Hepatocyte (in vitro differentiated cells): Measurements from ENCODE around the gene TMEM201. TPM values are rescaled to one million over a fixed set of nuclear protein-coding genes. Genes with fewer than 3 reads are reported as not detected.

Experiments
- DNase-seq: peaks from one replicate; pipeline ENCODE4 v3.0.0-alpha.2; 2016; ENCODE audit warnings: low spot score
- H2AFZ ChIP-seq: fragments of 200-600 bp; sonication (generic); 2 replicates; pipeline ENCODE4 v1.6.0; 2016; ENCODE audit warnings: antibody characterized with exemption, mild to moderate bottlenecking
- H3K27ac ChIP-seq: fragments of 200-600 bp; sonication (generic); 2 replicates; pipeline ENCODE4 v1.5.1; 2016; ENCODE audit warnings: mild to moderate bottlenecking
- H3K27me3 ChIP-seq: fragments of 200-600 bp; sonication (generic); 2 replicates; pipeline ENCODE4 v1.6.1; 2016
- H3K36me3 ChIP-seq: fragments of 200-600 bp; sonication (generic); replicated peaks from 2 replicates; pipeline ENCODE4 v1.5.1; 2016; ENCODE audit warnings: low read depth; ENCODE audit not compliant: insufficient read depth
- H3K4me1 ChIP-seq: fragments of 200-600 bp; sonication (generic); 2 replicates; pipeline ENCODE4 v1.5.1; 2016; ENCODE audit warnings: mild to moderate bottlenecking, moderate library complexity; ENCODE audit not compliant: insufficient read depth
- H3K4me2 ChIP-seq: fragments of 200-600 bp; sonication (generic); 2 replicates; pipeline ENCODE4 v1.6.0; 2016
- H3K4me3 ChIP-seq: fragments of 200-600 bp; sonication (generic); 2 replicates; pipeline ENCODE4 v1.5.1; 2016; ENCODE audit warnings: mild to moderate bottlenecking
- H3K79me2 ChIP-seq: fragments of 200-600 bp; sonication (generic); 2 replicates; pipeline ENCODE4 v1.6.0; 2017; ENCODE audit warnings: mild to moderate bottlenecking
- H3K9me2 ChIP-seq: fragments of 200-600 bp; sonication (generic); replicated peaks from 2 replicates; pipeline ENCODE4 v1.6.0; 2017; ENCODE audit warnings: mild to moderate bottlenecking; ENCODE audit not compliant: insufficient read depth
- H3K9me3 ChIP-seq: fragments of 200-600 bp; sonication (generic); 2 replicates; pipeline ENCODE4 v1.5.1; 2016; ENCODE audit warnings: low read depth, mild to moderate bottlenecking
- H4K20me1 ChIP-seq: fragments of 200-600 bp; sonication (generic); 2 replicates; pipeline ENCODE4 v1.6.0; 2016; ENCODE audit warnings: mild to moderate bottlenecking; ENCODE audit not compliant: insufficient read depth, poor library complexity, severe bottlenecking
- CTCF ChIP-seq: fragments of 200-600 bp; sonication (generic); IDR thresholded peaks from 2 replicates; pipeline ENCODE4 v1.5.1; 2016; ENCODE audit warnings: antibody characterized with exemption, mild to moderate bottlenecking; ENCODE audit not compliant: poor library complexity
- EZH2 ChIP-seq: fragments of 200-600 bp; sonication (generic); IDR thresholded peaks from 2 replicates; pipeline ENCODE4 v1.6.1; 2016; ENCODE audit warnings: antibody characterized with exemption, mild to moderate bottlenecking, borderline replicate concordance
- EZH2phosphoT487 ChIP-seq: fragments of 200-600 bp; sonication (generic); IDR thresholded peaks from one replicate; pipeline ENCODE4 v1.6.1; 2018; ENCODE audit warnings: antibody characterized with exemption, mild to moderate bottlenecking, low read depth, moderate library complexity; ENCODE audit not compliant: unreplicated experiment, severe bottlenecking
- WGBS: methylation state at CpG from one replicate; pipeline ENCODE4 v1.1.6; 2016; ENCODE audit warnings: low lambda C conversion rate; ENCODE audit errors: missing lambda C conversion rate; 5-methylcytosine and 5-hydroxymethylcytosine counted together
- polyA plus RNA-seq: library from polyadenylated mRNA; unstranded; fragments of >200 nt; fragmentation: Nextera tagmentation; extraction: Ambion mirVana; gene quantifications from 2 replicates; pipeline ENCODE4 v1.2.1, GENCODE V29; 2016
- total RNA-seq: library from RNA; depleted of rRNA; stranded (reverse); fragments of >200 nt; gene quantifications from 2 replicates; pipeline ENCODE4 v1.2.3, GENCODE V29; 2014

TMEM201 gene
- total and polyA plus RNA-seq, 2 experiments from 2014 or later, result 3.7 to 11.2 TPM

GRCh38 chr1:9630331-9631111 is 41.8 kb downstream of the TMEM201 start:
- no peaks in the 10 kb centered on the region for H4K20me1 ChIP-seq
- no peak overlapping the region for H2AFZ ChIP-seq
- H3K9me2 ChIP-seq, result no peaks in the 10 kb centered on the region
- H3K27me3 ChIP-seq, result no peaks in the 10 kb centered on the region
- 75% methylated on average over 8 of the region's 8 CpGs for WGBS
- H3K36me3 ChIP-seq, result no peaks in the 10 kb centered on the region
- no peak overlapping the region for H3K27ac ChIP-seq
- TF ChIP-seq EZH2 (no peak), CTCF (no peak), EZH2phosphoT487 (no peak)
- H3K4me1 ChIP-seq, result no peaks in the 10 kb centered on the region
- H3K4me2 ChIP-seq, result no peak overlapping the region
- no peak overlapping the region for H3K4me3 ChIP-seq
- no peak for DNase-seq
- H3K9me3 ChIP-seq, result no peaks in the 10 kb centered on the region
- no peaks in the 10 kb centered on the region for H3K79me2 ChIP-seq

DNA sequence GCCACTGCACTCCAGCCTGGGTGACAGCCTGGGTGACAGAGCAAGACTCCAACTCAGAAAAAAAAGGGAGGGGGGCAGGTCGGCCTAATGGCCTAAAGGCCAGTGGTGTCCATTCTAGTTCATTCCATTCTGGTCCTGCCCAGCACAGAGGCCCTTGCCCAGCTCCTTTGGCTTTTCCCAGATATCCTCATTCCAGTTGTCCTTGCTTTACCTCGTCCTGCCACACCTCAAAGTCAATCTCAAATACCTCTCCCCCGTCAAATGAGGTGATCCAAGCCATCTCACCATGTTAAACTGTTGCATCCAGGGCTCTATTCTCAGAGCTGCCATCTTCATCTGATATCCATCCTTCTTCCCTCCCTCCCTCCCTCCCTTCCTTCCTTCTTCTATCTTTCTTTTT is 42.9 kb downstream of the TMEM201 start:
- Histone ChIP-seq H3K4me3 (no peak overlapping the region), H3K79me2 (no peaks in the 10 kb centered on the region), H4K20me1 (no peaks in the 10 kb centered on the region), H3K36me3 (no peaks in the 10 kb centered on the region), H3K4me2 (no peak overlapping the region), H3K9me2 (no peaks in the 10 kb centered on the region), H3K4me1 (no peaks in the 10 kb centered on the region), H3K27ac (no peak overlapping the region), H3K9me3 (no peaks in the 10 kb centered on the region), H2AFZ (no peak overlapping the region), H3K27me3 (no peaks in the 10 kb centered on the region)
- no peak for TF ChIP-seq EZH2
- TF ChIP-seq EZH2phosphoT487, result no peak
- TF ChIP-seq CTCF, result no peak
- DNase-seq, result no peak
- WGBS, result 78% methylated on average over 3 of the region's 3 CpGs

DNA sequence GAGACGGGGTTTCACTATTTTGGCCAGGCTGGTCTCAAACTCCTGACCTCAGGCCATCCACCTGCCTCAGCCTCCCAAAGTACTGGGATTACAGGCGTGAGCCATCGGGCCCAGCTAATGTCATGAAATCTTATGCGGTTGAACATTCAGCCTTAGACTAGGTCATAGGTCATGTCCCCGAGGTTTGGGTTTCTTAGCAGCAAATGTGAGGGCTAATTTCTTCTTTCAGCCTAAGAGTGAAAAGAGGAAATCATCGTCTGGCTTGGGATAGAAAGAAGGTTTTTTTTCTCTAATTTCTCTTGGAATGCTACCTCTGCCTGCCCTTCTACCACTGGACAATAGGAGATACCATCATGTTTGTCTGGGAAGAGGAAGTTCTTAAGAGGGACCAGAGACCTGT is 44.8 kb downstream of the TMEM201 start:
- Histone ChIP-seq H3K4me2 (no peak overlapping the region), H3K4me1 (no peaks in the 10 kb centered on the region), H3K79me2 (no peaks in the 10 kb centered on the region), H2AFZ (no peak overlapping the region), H3K4me3 (no peak overlapping the region), H3K27me3 (no peaks in the 10 kb centered on the region), H4K20me1 (no peaks in the 10 kb centered on the region), H3K9me2 (no peaks in the 10 kb centered on the region), H3K27ac (no peak overlapping the region), H3K36me3 (no peaks in the 10 kb centered on the region), H3K9me3 (no peaks in the 10 kb centered on the region)
- no peak for DNase-seq
- WGBS, result 92% methylated on average over 6 of the region's 6 CpGs
- TF ChIP-seq CTCF (no peak), EZH2phosphoT487 (no peak), EZH2 (no peak)
